Heart left ventricle (tissue), 16 donors: ENCODE results near the gene TMEM198. TPM values are rescaled to one million over a fixed set of nuclear protein-coding genes. Genes with fewer than 3 reads are reported as not detected.

Experiments
- ATAC-seq, 4 donors: fragments of 200-7000 bp; cut with Tn5 transposase; one replicate each; pipeline ENCODE4 v1.9.1; 2020 to 2022; ENCODE audit warnings: moderate library complexity in 4 of 4, mild to moderate bottlenecking in 3 of 4, moderate number of reproducible peaks in 1 of 4
- DNase-seq, 5 donors: peaks; one replicate each; pipeline ENCODE4 v3.0.0-alpha.2; 2020
- H3K27ac ChIP-seq, 12 donors: fragments of 200-600 bp; sonication (generic) in 4 of 12; one replicate each; pipeline versions ENCODE4 v1.5.0 to v1.8.0; 2016 to 2022; ENCODE audit warnings: mild to moderate bottlenecking in 2 of 12
- H3K27me3 ChIP-seq, 9 donors: fragments of 200-600 bp; sonication (generic) in 2 of 9; one replicate each; pipeline versions ENCODE4 v1.5.1 to v1.8.0; 2016 to 2022; ENCODE audit warnings: mild to moderate bottlenecking in 3 of 9
- H3K36me3 ChIP-seq, 9 donors: fragments of 200-600 bp; sonication (generic) in 2 of 9; one replicate each; pipeline versions ENCODE4 v1.5.0 to v1.8.0; 2018 to 2022; ENCODE audit warnings: mild to moderate bottlenecking in 2 of 9
- H3K4me1 ChIP-seq, 12 donors: fragments of 200-600 bp; sonication (generic) in 4 of 12; one replicate each; pipeline versions ENCODE4 v1.5.0 to v1.8.0; 2016 to 2022; ENCODE audit warnings: mild to moderate bottlenecking in 3 of 12
- H3K4me3 ChIP-seq, 12 donors: fragments of 200-600 bp; sonication (generic) in 4 of 12; one replicate each; pipeline versions ENCODE4 v1.5.0 to v1.8.0; 2017 to 2022; ENCODE audit warnings: mild to moderate bottlenecking in 9 of 12, moderate library complexity in 4 of 12
- H3K9me3 ChIP-seq, 12 donors: fragments of 200-600 bp; sonication (generic) in 4 of 12; one replicate each; pipeline versions ENCODE4 v1.5.0 to v1.8.0; 2016 to 2022; ENCODE audit warnings: mild to moderate bottlenecking in 1 of 12
- CTCF ChIP-seq, 12 donors: fragments of 200-600 bp; sonication (generic) in 4 of 12; IDR thresholded peaks; one replicate each; pipeline versions ENCODE4 v1.5.0 to v1.8.0; 2018 to 2022; ENCODE audit warnings: antibody characterized with exemption in 12 of 12, mild to moderate bottlenecking in 5 of 12
- POLR2A ChIP-seq, 2 donors: fragments of 450-650 bp; IDR thresholded peaks; one replicate each; pipeline ENCODE4 v1.6.1; 2017; ENCODE audit warnings: antibody characterized with exemption in 2 of 2, mild to moderate bottlenecking in 2 of 2, moderate library complexity in 2 of 2
- WGBS, 4 donors: extraction: QIAGEN DNeasy Blood & Tissue Kit in 2 of 4; methylation state at CpG; one replicate each; pipeline versions ENCODE4 v1.1.5 to v1.1.7; 2013 to 2018; 5-methylcytosine and 5-hydroxymethylcytosine counted together
- intact Hi-C, 10 donors: fragments of 100-400 bp; cut with DNase I; formaldehyde crosslinking; loops; one replicate each; pipeline versions ENCODE4 v1.11.1 to v1.14.2; 2022
- polyA plus RNA-seq, 2 donors: library from polyadenylated mRNA; stranded (reverse); fragments of 200-250 nt; gene quantifications; one replicate each; pipeline ENCODE4 v1.2.3, GENCODE V29; 2013
- total RNA-seq, 9 donors: library from RNA; depleted of rRNA in 2 of 9; stranded (reverse); fragments of >200 nt in 2 of 9; fragmentation: NEBNext Ultra II Directional in 3 of 9; extraction: Animal tissue kit (Norgen Biotek cat#: 25700) in 3 of 9; gene quantifications; one replicate each; pipeline versions ENCODE4 v1.1.0 to v1.2.4, GENCODE V29; 2016 to 2023
- donor health status: ischemic (EF 13 %, LVEDD 7.1; RV severe dilation, severe dysfunction).
- donor health status: healthy with polysubstance abuse.
- donor health status: DM: no; HTN: yes; CAD: no.
- donor health status: DM: no; HTN: no; CAD: no.
- donor health status: ischemic (EF 25% LVEDD 6.9; RV normal size, moderate dysfunction).
- donor health status: ischemic (EF 25% LVEDD 5.7; RV mildly dilated, moderate dysfunction).
- donor health status: healthy.
- donor health status: DM: yes; HTN: yes; CAD: no.
- donor health status: ischemic (EF 35%, LVEDD 5.7; RV mildly dilated, moderate dysfunction).
- donor health status: nonischemic (EF 11% LVEDD 7.7; RV severe dilation, severe dysfunction).
- donor health status: DM: yes; HTN: yes; CAD: no.
- donor health status: PGD.
- donor health status: ischemic (EF 29% LVEDD 5.4; RV normal size, mild dysfunction).
- donor health status: nonischemic (EF 23%, LVEDD 6.1; RV moderate dilation, normal function).

Gene TMEM198
- total and polyA plus RNA-seq, 11 donors = 0.65 to 10.2 (median 2.3) TPM

DNA sequence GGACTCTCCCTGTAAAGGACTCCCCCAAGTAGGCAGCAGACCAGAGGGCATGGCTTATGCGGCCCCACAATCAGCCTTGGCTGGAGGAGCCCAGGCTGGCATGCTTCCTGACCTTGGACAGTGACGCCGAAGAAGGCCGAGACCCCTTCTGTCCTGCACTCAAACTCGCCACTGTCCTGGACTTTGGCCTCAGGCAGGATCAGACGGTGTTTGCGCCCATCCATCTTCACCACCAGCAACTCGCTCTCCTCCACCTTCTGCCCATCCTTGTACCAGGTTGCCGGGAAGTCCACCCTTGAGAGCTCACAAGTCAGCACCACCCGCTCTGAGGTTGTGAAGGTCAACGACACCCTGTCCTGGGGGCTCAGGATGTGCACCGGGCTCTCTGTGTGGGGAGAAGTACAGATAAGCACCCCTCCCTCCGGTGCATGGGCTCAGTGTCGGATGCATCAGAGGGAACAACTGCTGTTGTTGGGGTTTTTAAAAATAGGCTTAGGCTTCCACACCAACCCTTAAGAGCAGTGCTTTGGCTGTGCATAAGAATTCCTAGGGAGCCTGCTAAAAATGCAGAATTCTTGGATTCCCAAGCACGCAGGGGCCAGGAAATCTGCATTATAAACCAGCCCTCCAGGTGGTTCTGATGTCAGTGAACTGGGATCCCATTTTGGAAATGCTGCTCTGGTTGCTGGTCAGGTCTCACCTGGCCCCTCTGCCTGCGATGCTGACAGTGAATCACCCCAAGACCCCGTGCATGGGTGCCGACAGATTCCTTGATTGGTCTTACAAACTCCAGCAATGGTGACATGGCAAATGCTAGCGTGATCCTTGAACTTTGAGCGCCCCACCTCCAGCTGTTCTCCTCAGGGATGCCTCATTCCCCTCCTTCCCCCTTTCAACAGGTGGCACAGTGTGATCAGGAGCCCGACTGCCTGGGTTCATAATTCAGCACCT, 21.6 kb downstream of the TMEM198 start:
- Histone ChIP-seq H3K4me1 (peaks cover 0 to 36% (median 12%) of the 10 kb centered on the region in 12 donors), H3K4me3 (no peak overlapping the region), H3K27me3 (peaks cover 0 to 9% (median 0%) of the 10 kb centered on the region in 9 donors), H3K36me3 (peaks cover 0 to 78% (median 39%) of the 10 kb centered on the region in 9 donors), H3K27ac (no peak overlapping the region), H3K9me3 (no peaks in the 10 kb centered on the region)
- WGBS, 4 donors = 65 to 72% (median 70%) methylated on average over 21 of the region's 21 CpGs
- ATAC-seq (no peak), DNase-seq (peak in 1 of 5 donors; percentile 8)
- intact Hi-C loops = loop anchor here in 2 of 10 donors (5.0 to 10.0 kb wide), 2 partner anchors 69 to 72 kb away; no protein-coding TSS in a partner anchor
- TF ChIP-seq POLR2A (IDR thresholded peaks at IDR 0.05) = no peak
- no peak for TF ChIP-seq CTCF (IDR thresholded peaks at IDR 0.05)

GRCh38 chr2:219566640-219567039, 22.8 kb downstream of the TMEM198 start:
- ATAC-seq = no peak
- H3K36me3 ChIP-seq = peaks cover 0 to 71% (median 39%) of the 10 kb centered on the region in 9 donors
- intact Hi-C loops = loop anchor here in 2 of 10 donors (5.0 to 10.0 kb wide), 2 partner anchors 68 to 71 kb away; no protein-coding TSS in a partner anchor

GRCh38 chr2:219567131-219567530, 23.3 kb downstream of the TMEM198 start:
- peaks cover 0 to 66% (median 34%) of the 10 kb centered on the region in 9 donors for H3K36me3 ChIP-seq
- ATAC-seq = no peak
- intact Hi-C loops = loop anchor here in 2 of 10 donors (5.0 to 10.0 kb wide), 2 partner anchors 68 to 70 kb away; no protein-coding TSS in a partner anchor
- no peak overlapping the region for H3K27ac ChIP-seq
- no peak overlapping the region for H3K4me3 ChIP-seq
- TF ChIP-seq CTCF (IDR thresholded peaks at IDR 0.05) (no peak), POLR2A (IDR thresholded peaks at IDR 0.05) (no peak)
- 91 to 97% (median 93%) methylated on average over 17 to 18 of the region's 18 CpGs for WGBS, 4 donors
- peaks cover 0 to 28% (median 10%) of the 10 kb centered on the region in 12 donors for H3K4me1 ChIP-seq
- DNase-seq = no peak
- no peaks in the 10 kb centered on the region for H3K9me3 ChIP-seq
- H3K27me3 ChIP-seq = peaks cover 0 to 23% (median 0%) of the 10 kb centered on the region in 9 donors

More at GRCh38 chr2:219566640-219567039, 22.8 kb downstream of the TMEM198 start:
- no peak for TF ChIP-seq CTCF (IDR thresholded peaks at IDR 0.05)
- no peak for TF ChIP-seq POLR2A (IDR thresholded peaks at IDR 0.05)
- Histone ChIP-seq H3K27me3 (peaks cover 0 to 21% (median 0%) of the 10 kb centered on the region in 9 donors), H3K27ac (no peak overlapping the region), H3K4me1 (peaks cover 0 to 28% (median 10%) of the 10 kb centered on the region in 12 donors), H3K4me3 (no peak overlapping the region), H3K9me3 (no peaks in the 10 kb centered on the region)
- peak in 1 of 5 donors; percentile 8 for DNase-seq
- WGBS, 4 donors = 86 to 90% (median 89%) methylated on average over 11 of the region's 11 CpGs
